ENCODE measurements around the gene XK. TPM values are rescaled to one million over a fixed set of nuclear protein-coding genes. Genes with fewer than 3 reads are reported as not detected.

Gene XK
- total RNA-seq, result under 1 TPM; under 0.01 to 0.22 (median 0.10) TPM

- no peak for DNase-seq (ENCODE audit: low spot score in 2 of 2)
- H3K9me3 ChIP-seq, result no peaks in the 10 kb centered on the region
- 28 to 46% methylated on average over 14 to 68 of the region's 100 CpGs for WGBS, 2 donors
- H3K27ac ChIP-seq, result peak within 1 kb of the TSS in 2 of 4 donors; percentile 50 to 59
- no peaks in the 10 kb centered on the region for H3K27me3 ChIP-seq
- H3K4me1 ChIP-seq, result peaks cover 0 to 3% (median 0%) of the 10 kb centered on the region in 4 donors
- H3K4me3 ChIP-seq, result peak within 1 kb of the TSS; percentile 29 to 61 (median 38)
- TF ChIP-seq CTCF (IDR thresholded peaks at IDR 0.05), result no peak
- no peak for TF ChIP-seq EP300 (IDR thresholded peaks at IDR 0.05)
- TF ChIP-seq POLR2A (IDR thresholded peaks at IDR 0.05), result no peak
- no peaks in the 10 kb centered on the region for H3K36me3 ChIP-seq
These were observed at the start of gene XK for GRCh38 chrX:37685381-37686359. TSS of gene XK (plus strand) at chrX:37685791. CDS start at chrX:37685962, 171 bp downstream.

GRCh38 chrX:37638047-37638446, 47.5 kb upstream of the XK start:
- DNase-seq (ENCODE audit: low spot score in 2 of 2), result no peak
- TF ChIP-seq POLR2A (IDR thresholded peaks at IDR 0.05), result no peak
- TF ChIP-seq CTCF (IDR thresholded peaks at IDR 0.05), result no peak
- TF ChIP-seq EP300 (IDR thresholded peaks at IDR 0.05), result no peak
- Histone ChIP-seq H3K4me1 (no peaks in the 10 kb centered on the region), H3K4me3 (no peak overlapping the region), H3K27me3 (no peaks in the 10 kb centered on the region), H3K36me3 (no peaks in the 10 kb centered on the region), H3K9me3 (no peaks in the 10 kb centered on the region), H3K27ac (no peak overlapping the region)

GRCh38 chrX:37640142-37640541, 45.4 kb upstream of the XK start:
- H3K27me3 ChIP-seq, result no peaks in the 10 kb centered on the region
- H3K9me3 ChIP-seq, result no peaks in the 10 kb centered on the region
- WGBS, 2 donors, result 76 to 90% methylated on average over 5 of the region's 5 CpGs
- no peak for DNase-seq (ENCODE audit: low spot score in 2 of 2)
- H3K36me3 ChIP-seq, result no peaks in the 10 kb centered on the region
- no peak overlapping the region for H3K4me3 ChIP-seq
- no peak overlapping the region for H3K27ac ChIP-seq
- no peaks in the 10 kb centered on the region for H3K4me1 ChIP-seq
- TF ChIP-seq POLR2A (IDR thresholded peaks at IDR 0.05) (no peak), EP300 (IDR thresholded peaks at IDR 0.05) (no peak), CTCF (IDR thresholded peaks at IDR 0.05) (no peak)

- no peaks in the 10 kb centered on the region for H3K9me3 ChIP-seq
- no peaks in the 10 kb centered on the region for H3K4me1 ChIP-seq
- no peaks in the 10 kb centered on the region for H3K27me3 ChIP-seq
- WGBS, 2 donors, result 48 to 72% methylated on average over 3 of the region's 3 CpGs
- TF ChIP-seq CTCF (IDR thresholded peaks at IDR 0.05) (no peak), EP300 (IDR thresholded peaks at IDR 0.05) (no peak), POLR2A (IDR thresholded peaks at IDR 0.05) (no peak)
- H3K27ac ChIP-seq, result no peak overlapping the region
- no peak for DNase-seq (ENCODE audit: low spot score in 2 of 2)
- no peak overlapping the region for H3K4me3 ChIP-seq
- no peaks in the 10 kb centered on the region for H3K36me3 ChIP-seq
These were observed 43.7 kb upstream of the XK start for GRCh38 chrX:37641859-37642258.
